B cell (primary cell): ENCODE measurements around the gene RPRD1B.

Source experiments
- EZH2 ChIP-seq: IDR thresholded peaks from 2 replicates; pipeline ENCODE4 v1.6.1; 2012; ENCODE audit warnings: borderline replicate concordance, low read depth, mild to moderate bottlenecking, moderate library complexity, low read length; ENCODE audit not compliant: insufficient read depth, poor library complexity, severe bottlenecking
- TF ChIP-seq, protein P1 (sequence below): fragments of 200-600 bp; IDR thresholded peaks from one replicate; pipeline ENCODE4 v1.8.0; 2022; ENCODE audit warnings: antibody characterized with exemption, mild to moderate bottlenecking

DNA sequence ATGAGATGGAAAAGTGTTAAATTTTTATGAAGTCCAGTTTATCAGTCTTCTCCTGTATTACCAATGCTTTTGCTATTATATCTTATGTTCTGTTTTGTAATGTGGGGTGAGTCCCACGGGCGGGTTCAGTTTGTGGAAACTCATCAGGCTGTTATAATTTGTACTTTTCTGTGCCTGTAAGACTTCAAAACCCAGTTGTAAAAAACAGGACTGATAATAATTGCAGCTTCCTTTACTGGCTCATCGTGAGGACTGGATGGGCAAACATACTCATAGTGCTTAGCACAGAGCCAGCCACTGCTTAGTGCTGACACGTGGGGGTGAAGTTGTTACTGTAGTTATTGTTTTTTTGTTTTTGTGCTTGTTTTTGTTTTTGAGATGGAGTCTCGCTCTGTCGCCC lies 85.9 kb downstream of the RPRD1B start:
- TF ChIP-seq, protein P1, sequence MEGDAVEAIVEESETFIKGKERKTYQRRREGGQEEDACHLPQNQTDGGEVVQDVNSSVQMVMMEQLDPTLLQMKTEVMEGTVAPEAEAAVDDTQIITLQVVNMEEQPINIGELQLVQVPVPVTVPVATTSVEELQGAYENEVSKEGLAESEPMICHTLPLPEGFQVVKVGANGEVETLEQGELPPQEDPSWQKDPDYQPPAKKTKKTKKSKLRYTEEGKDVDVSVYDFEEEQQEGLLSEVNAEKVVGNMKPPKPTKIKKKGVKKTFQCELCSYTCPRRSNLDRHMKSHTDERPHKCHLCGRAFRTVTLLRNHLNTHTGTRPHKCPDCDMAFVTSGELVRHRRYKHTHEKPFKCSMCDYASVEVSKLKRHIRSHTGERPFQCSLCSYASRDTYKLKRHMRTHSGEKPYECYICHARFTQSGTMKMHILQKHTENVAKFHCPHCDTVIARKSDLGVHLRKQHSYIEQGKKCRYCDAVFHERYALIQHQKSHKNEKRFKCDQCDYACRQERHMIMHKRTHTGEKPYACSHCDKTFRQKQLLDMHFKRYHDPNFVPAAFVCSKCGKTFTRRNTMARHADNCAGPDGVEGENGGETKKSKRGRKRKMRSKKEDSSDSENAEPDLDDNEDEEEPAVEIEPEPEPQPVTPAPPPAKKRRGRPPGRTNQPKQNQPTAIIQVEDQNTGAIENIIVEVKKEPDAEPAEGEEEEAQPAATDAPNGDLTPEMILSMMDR, result no peak
- TF ChIP-seq EZH2, result no peak
